CD4-positive, alpha-beta T cell (primary cell): ENCODE data around the gene PI3. TPM values are rescaled to one million over a fixed set of nuclear protein-coding genes. Genes with fewer than 3 reads are reported as not detected.

Source experiments
- ATAC-seq: fragments of 200-7000 bp; cut with Tn5 transposase; one replicate; pipeline ENCODE4 v1.10.0; 2022; ENCODE audit warnings: mild to moderate bottlenecking; ENCODE audit not compliant: poor library complexity
- CTCF ChIA-PET: fragments of 350-600 bp; sonication (Branson Sonifier 250); formaldehyde crosslinking; loops from one replicate; lab custom pipeline; 2021; ENCODE audit warnings: antibody characterized with exemption, inconsistent platforms; lab: Charles Lee
- POLR2A ChIA-PET: fragments of 350-600 bp; sonication (Branson Sonifier 250); formaldehyde crosslinking; loops from one replicate; lab custom pipeline; 2021; ENCODE audit warnings: antibody characterized with exemption, inconsistent platforms; lab: Charles Lee
- DNase-seq, 14 experiments: peaks; one replicate each; pipeline ENCODE4 v3.0.0-alpha.2; 2013 to 2020; ENCODE audit warnings: mixed read lengths in 2 of 14
- H3K27ac ChIP-seq, 2 donors: one replicate each; pipeline versions ENCODE4 v1.5.1 to v1.7.0; 2013; ENCODE audit warnings: low read length in 2 of 2, low read depth in 1 of 2, mild to moderate bottlenecking in 1 of 2
- H3K27me3 ChIP-seq, 2 experiments: 1 replicate in 1 of 2; 2 replicates in 1 of 2; pipeline versions ENCODE4 v1.6.1 to v1.7.0; 2013; ENCODE audit warnings: low read length in 2 of 2, control low read depth in 1 of 2, mild to moderate bottlenecking in 1 of 2, moderate library complexity in 1 of 2; ENCODE audit not compliant: insufficient read depth in 2 of 2, control insufficient read depth in 1 of 2
- H3K36me3 ChIP-seq: one replicate; pipeline ENCODE4 v1.6.1; 2013; ENCODE audit warnings: low read length, control low read depth; ENCODE audit not compliant: insufficient read depth
- H3K4me1 ChIP-seq: one replicate; pipeline ENCODE4 v1.6.1; 2013; ENCODE audit warnings: low read length, control low read depth; ENCODE audit not compliant: insufficient read depth
- H3K4me3 ChIP-seq: one replicate; pipeline ENCODE4 v1.5.1; 2013; ENCODE audit warnings: mild to moderate bottlenecking, low read length, moderate library complexity
- H3K9me3 ChIP-seq, 2 experiments: 1 replicate in 1 of 2; 2 replicates in 1 of 2; pipeline versions ENCODE4 v1.6.1 to v1.7.0; 2013; ENCODE audit warnings: low read length in 2 of 2, mild to moderate bottlenecking in 2 of 2, control low read depth in 1 of 2, moderate library complexity in 1 of 2; ENCODE audit not compliant: control insufficient read depth in 1 of 2, insufficient read depth in 1 of 2
- H3K27ac Mint-ChIP-seq: one replicate; pipeline ENCODE4 v1.8.0; 2020; ENCODE audit warnings: mixed read lengths
- H3K27me3 Mint-ChIP-seq: one replicate; pipeline ENCODE4 v1.8.0; 2021; ENCODE audit warnings: mixed read lengths
- H3K36me3 Mint-ChIP-seq: one replicate; pipeline ENCODE4 v1.8.0; 2021; ENCODE audit warnings: low read depth, mixed read lengths
- H3K4me1 Mint-ChIP-seq: one replicate; pipeline ENCODE4 v1.8.0; 2021; ENCODE audit warnings: low read depth, mixed read lengths
- H3K4me3 Mint-ChIP-seq: one replicate; pipeline ENCODE4 v1.8.0; 2020; ENCODE audit warnings: mild to moderate bottlenecking, mixed read lengths
- H3K9me3 Mint-ChIP-seq: one replicate; pipeline ENCODE4 v1.8.0; 2020; ENCODE audit warnings: mixed read lengths
- CTCF ChIP-seq: fragments of 200-600 bp; IDR thresholded peaks from one replicate; pipeline ENCODE4 v1.8.0; 2022; ENCODE audit warnings: antibody characterized with exemption, mild to moderate bottlenecking
- intact Hi-C, 2 experiments: fragments of 100-400 bp; cut with DNase I in 1 of 2; cut with micrococcal nuclease in 1 of 2; formaldehyde crosslinking; loops; one replicate each; pipeline versions ENCODE4 v1.15.1 to v1.9.0; 2023 to 2025; cut with DNase I, micrococcal nuclease
- total RNA-seq, 174 experiments: library from RNA in 2 of 174; stranded (reverse) in 2 of 174; gene quantifications; one replicate each; pipeline ENCODE4 v1.2.3 and lab custom pipeline; 2021 to 2026

PI3 gene
- total RNA-seq, 2 experiments from 2014 or later, result not detected

DNA sequence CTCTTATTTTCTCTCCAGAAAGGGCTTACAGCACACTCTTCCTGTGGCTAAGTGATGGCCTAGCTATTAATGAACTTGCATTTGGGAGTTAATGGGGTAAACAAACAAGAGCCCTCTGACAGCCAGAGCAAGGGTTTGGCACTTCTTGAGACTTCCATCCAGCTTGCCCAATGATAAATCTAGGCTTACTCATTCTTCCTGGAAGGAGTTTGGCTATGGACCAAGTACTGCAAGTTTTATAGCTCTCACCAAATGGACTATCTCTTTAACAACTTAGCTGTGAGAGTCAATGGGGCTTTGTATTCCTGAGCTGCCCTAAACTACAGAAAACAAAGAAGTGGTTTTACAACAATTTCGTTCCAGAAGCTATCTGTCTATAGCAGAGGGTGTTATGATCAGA, 16.7 kb upstream of the PI3 start:
- peaks cover 4% of the 10 kb centered on the region for H3K36me3 Mint-ChIP-seq
- H3K27ac Mint-ChIP-seq, result no peak overlapping the region
- intact Hi-C loops, result no loop called here
- H3K27ac ChIP-seq, result no peak overlapping the region
- no peak for ATAC-seq
- peaks cover 65% of the 10 kb centered on the region for H3K27me3 Mint-ChIP-seq
- H3K27me3 ChIP-seq, result peaks cover 0 to 6% of the 10 kb centered on the region in 2 experiments
- no peak for TF ChIP-seq CTCF
- no peaks in the 10 kb centered on the region for H3K36me3 ChIP-seq
- CTCF ChIA-PET, result interaction anchor here (1.7 kb wide), 1 partner anchor 14 kb away, joined by 3 read pairs; no protein-coding TSS in a partner anchor
- H3K4me1 Mint-ChIP-seq, result no peaks in the 10 kb centered on the region
- DNase-seq, result no peak
- no peak overlapping the region for H3K4me3 Mint-ChIP-seq
- peaks cover 11 to 24% of the 10 kb centered on the region in 2 experiments for H3K9me3 ChIP-seq
- H3K9me3 Mint-ChIP-seq, result peaks cover 24% of the 10 kb centered on the region
- H3K4me1 ChIP-seq, result no peaks in the 10 kb centered on the region
- H3K4me3 ChIP-seq, result no peak overlapping the region
- POLR2A ChIA-PET, result interaction anchor here (0.6 kb wide), 1 partner anchor 219 kb away, joined by 3 read pairs; no protein-coding TSS in a partner anchor

DNA sequence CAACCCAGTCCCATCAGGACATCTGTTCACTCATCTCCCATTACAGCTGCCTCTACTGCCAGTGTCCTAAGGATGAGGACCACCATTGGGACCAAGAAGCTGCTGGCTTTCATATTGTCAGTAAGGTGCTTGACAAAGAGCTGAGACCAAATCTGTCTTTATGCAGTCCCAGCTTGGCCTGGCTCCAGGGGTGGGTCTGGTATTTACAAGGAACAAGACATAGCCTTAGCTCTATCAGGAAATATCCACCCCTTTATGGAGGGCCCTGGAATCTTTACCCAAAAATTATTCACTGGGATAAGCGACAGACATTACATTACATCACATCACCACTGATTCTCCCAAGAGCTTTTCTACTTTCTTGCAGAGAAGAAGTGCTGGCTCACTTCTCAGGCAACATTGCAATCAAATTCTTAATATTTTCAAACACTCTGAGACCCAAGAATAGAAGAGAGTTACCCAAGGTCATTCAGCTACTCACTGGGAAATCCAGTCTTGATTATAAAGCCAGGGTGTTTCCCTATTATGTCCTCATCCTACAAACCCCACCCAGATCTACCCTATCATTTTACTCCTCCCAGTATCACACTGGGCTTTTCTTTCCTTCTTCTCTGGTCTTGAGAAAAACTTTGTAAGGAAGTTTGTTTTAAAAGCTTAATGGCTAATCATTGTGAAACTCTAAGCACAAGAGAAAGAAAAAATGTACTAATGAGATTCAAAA, 11.5 kb upstream of the PI3 start:
- Mint-ChIP-seq H3K4me3 (no peak overlapping the region), H3K36me3 (peaks cover 4% of the 10 kb centered on the region), H3K4me1 (no peaks in the 10 kb centered on the region), H3K9me3 (peaks cover 20% of the 10 kb centered on the region), H3K27me3 (peaks cover 74% of the 10 kb centered on the region), H3K27ac (no peak overlapping the region)
- Histone ChIP-seq H3K36me3 (no peaks in the 10 kb centered on the region), H3K9me3 (peaks cover 4 to 21% of the 10 kb centered on the region in 2 experiments), H3K4me1 (no peaks in the 10 kb centered on the region), H3K27me3 (peaks cover 4 to 23% of the 10 kb centered on the region in 2 experiments), H3K27ac (no peak overlapping the region), H3K4me3 (no peak overlapping the region)
- POLR2A ChIA-PET, result no interaction called here
- TF ChIP-seq CTCF, result no peak
- DNase-seq (no peak), ATAC-seq (no peak)
- CTCF ChIA-PET, result no interaction called here
- intact Hi-C loops, result no loop called here

DNA sequence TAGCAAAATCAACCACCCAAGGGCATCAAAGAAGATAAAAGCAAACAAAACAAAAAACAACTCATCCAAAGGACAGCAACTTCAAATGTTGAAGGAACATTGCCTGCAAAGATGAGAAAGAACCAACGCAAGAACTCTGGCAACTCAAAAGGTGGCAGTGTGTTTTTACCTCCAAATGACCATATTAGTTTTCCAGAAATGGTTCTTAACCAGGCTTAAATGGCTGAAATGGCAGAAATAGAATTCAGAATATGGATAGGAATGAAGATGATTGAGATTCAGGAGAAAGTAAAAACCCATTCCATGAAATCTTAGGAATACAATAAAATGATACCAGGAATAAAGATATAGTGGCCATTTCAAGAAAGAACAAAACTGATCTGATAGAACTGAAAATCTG, 9.8 kb upstream of the PI3 start:
- Histone ChIP-seq H3K27ac (no peak overlapping the region), H3K27me3 (peaks cover 4 to 23% of the 10 kb centered on the region in 2 experiments), H3K36me3 (no peaks in the 10 kb centered on the region), H3K4me1 (no peaks in the 10 kb centered on the region), H3K4me3 (no peak overlapping the region), H3K9me3 (peaks cover 4 to 9% of the 10 kb centered on the region in 2 experiments)
- DNase-seq, result no peak
- ChIA-PET POLR2A (no interaction called here), CTCF (no interaction called here)
- Mint-ChIP-seq H3K27ac (no peak overlapping the region), H3K9me3 (peaks cover 10% of the 10 kb centered on the region), H3K4me1 (no peaks in the 10 kb centered on the region), H3K36me3 (no peaks in the 10 kb centered on the region), H3K4me3 (no peak overlapping the region), H3K27me3 (peaks cover 69% of the 10 kb centered on the region)
- no peak for TF ChIP-seq CTCF
- intact Hi-C loops, result no loop called here
- no peak for ATAC-seq
